Endothelial cell of umbilical vein (primary cell): Measurements from ENCODE around the gene IGFBP1. TPM values are rescaled to one million over a fixed set of nuclear protein-coding genes. Genes with fewer than 3 reads are reported as not detected.

Experiments used
- BruUV-seq: library from RNA; stranded (reverse); fragments of 400-500 nt; replicated peaks from 2 replicates; lab custom pipeline; 2021; lab: Mats Ljungman, UMichigan
- CTCF ChIA-PET: fragments of 300-600, 350-600 bp; sonication (Branson Sonifier 250); formaldehyde crosslinking; loops from one replicate; lab custom pipeline; 2021; ENCODE audit warnings: antibody characterized with exemption, inconsistent platforms; lab: Charles Lee
- POLR2A ChIA-PET: fragments of 300-600, 350-600 bp; sonication (Branson Sonifier 250); formaldehyde crosslinking; loops from one replicate; lab custom pipeline; 2021; ENCODE audit warnings: antibody characterized with exemption, inconsistent platforms; lab: Charles Lee
- DNase-seq: peaks from one replicate; pipeline ENCODE4 v3.0.0-alpha.2; 2011; ENCODE audit warnings: low read depth, low spot score
- FAIRE-seq: peaks from 2 replicates; lab custom pipeline; 2011; peaks lifted over from hg19 to GRCh38; lab: Jason Lieb, UNC
- H2AFZ ChIP-seq: 2 replicates; pipeline ENCODE4 v1.6.0; 2012; ENCODE audit warnings: low read depth, low read length, control low read depth, inconsistent platforms
- H3K27ac ChIP-seq: 2 replicates; pipeline ENCODE4 v1.5.1; 2011; ENCODE audit warnings: low read depth, mild to moderate bottlenecking, control low read depth, low read length, moderate library complexity; ENCODE audit not compliant: insufficient read depth
- H3K27me3 ChIP-seq, 2 experiments: 2 replicates each; pipeline versions ENCODE4 v1.6.0 to v1.6.1; 2011; ENCODE audit warnings: low read length in 2 of 2, mixed read lengths in 1 of 2; ENCODE audit not compliant: control insufficient read depth in 2 of 2, insufficient read depth in 2 of 2
- H3K36me3 ChIP-seq, 2 experiments: 2 replicates in 1 of 2; 3 replicates in 1 of 2; pipeline ENCODE4 v1.5.1; 2011; ENCODE audit warnings: low read length in 2 of 2, mild to moderate bottlenecking in 1 of 2, moderate library complexity in 1 of 2; ENCODE audit not compliant: control insufficient read depth in 2 of 2, insufficient read depth in 2 of 2; ENCODE audit errors: extremely low read depth in 1 of 2
- H3K4me1 ChIP-seq: 3 replicates; pipeline ENCODE4 v1.5.1; 2011; ENCODE audit warnings: mild to moderate bottlenecking, low read length; ENCODE audit not compliant: control insufficient read depth, insufficient read depth; ENCODE audit errors: extremely low read depth
- H3K4me2 ChIP-seq: 2 replicates; pipeline ENCODE4 v1.6.1; 2011; ENCODE audit warnings: low read length, control low read depth, mixed read lengths; ENCODE audit not compliant: insufficient read depth
- H3K4me3 ChIP-seq, 3 experiments: fragments of 200-600 bp in 1 of 3; sonication (generic), shearing (Covaris generic) in 1 of 3; replicated peaks in 1 of 3; 2 replicates each; pipeline ENCODE4 v1.5.1; 2011 to 2016; ENCODE audit warnings: control low read depth in 3 of 3, low read length in 3 of 3, mild to moderate bottlenecking in 2 of 3, inconsistent platforms in 1 of 3, low read depth in 1 of 3, moderate library complexity in 1 of 3; ENCODE audit not compliant: insufficient read depth in 1 of 3
- H3K79me2 ChIP-seq: 2 replicates; pipeline ENCODE4 v1.6.0; 2012; ENCODE audit warnings: low read length, inconsistent platforms; ENCODE audit not compliant: control insufficient read depth, insufficient read depth
- H3K9ac ChIP-seq: replicated peaks from 2 replicates; pipeline ENCODE3; 2011; ENCODE audit warnings: low read length, control low read depth; ENCODE audit not compliant: insufficient read depth; ENCODE audit errors: extremely low read depth
- H3K9me1 ChIP-seq: replicated peaks from 3 replicates; pipeline ENCODE4 v1.6.0; 2011; ENCODE audit warnings: mild to moderate bottlenecking, low read length; ENCODE audit not compliant: control insufficient read depth, insufficient read depth; ENCODE audit errors: extremely low read depth
- H3K9me3 ChIP-seq: replicated peaks from 2 replicates; pipeline ENCODE4 v1.5.1; 2012; ENCODE audit warnings: low read length, inconsistent platforms; ENCODE audit not compliant: control insufficient read depth, insufficient read depth
- H4K20me1 ChIP-seq: replicated peaks from 2 replicates; pipeline ENCODE3; 2011; ENCODE audit warnings: mild to moderate bottlenecking, low read length; ENCODE audit not compliant: control insufficient read depth, insufficient read depth; ENCODE audit errors: extremely low read depth
- CTCF ChIP-seq, 2 donors: IDR thresholded peaks; 1 replicate in 1 of 2; 2 replicates in 1 of 2; pipeline ENCODE4 v1.5.1; 2011; ENCODE audit warnings: low read length in 2 of 2, mild to moderate bottlenecking in 2 of 2, moderate library complexity in 2 of 2, control low read depth in 1 of 2, inconsistent platforms in 1 of 2, low read depth in 1 of 2; ENCODE audit not compliant: insufficient read depth in 1 of 2; ENCODE audit errors: extremely low read depth in 1 of 2
- EZH2 ChIP-seq: IDR thresholded peaks from 2 replicates; pipeline ENCODE4 v1.6.1; 2012; ENCODE audit warnings: borderline replicate concordance, low read depth, mild to moderate bottlenecking, moderate library complexity, low read length, inconsistent platforms; ENCODE audit not compliant: severe bottlenecking
- FOS ChIP-seq: IDR thresholded peaks from 2 replicates; pipeline ENCODE4 v1.6.1; 2011; ENCODE audit warnings: mild to moderate bottlenecking, low read length, moderate library complexity, borderline replicate concordance; ENCODE audit not compliant: insufficient read depth
- GATA2 ChIP-seq: IDR thresholded peaks from 2 replicates; pipeline ENCODE4 v1.7.0; 2011; ENCODE audit warnings: low read depth, mild to moderate bottlenecking, moderate library complexity, mixed read lengths, low read length; ENCODE audit not compliant: insufficient read length, insufficient read depth
- JUN ChIP-seq: IDR thresholded peaks from 2 replicates; pipeline ENCODE4 v1.6.1; 2011; ENCODE audit warnings: borderline replicate concordance, low read depth; ENCODE audit not compliant: insufficient read length, insufficient read depth
- MAX ChIP-seq: IDR thresholded peaks from 2 replicates; pipeline ENCODE4 v1.6.1; 2011; ENCODE audit not compliant: insufficient read depth, insufficient read length
- MYC ChIP-seq: IDR thresholded peaks from one replicate; pipeline ENCODE4 v1.6.1; 2011; ENCODE audit warnings: mild to moderate bottlenecking, low read depth, low read length
- POLR2A ChIP-seq: IDR thresholded peaks from 2 replicates; pipeline ENCODE4 v1.6.1; 2012; ENCODE audit warnings: low read depth, mild to moderate bottlenecking, control low read depth, low read length
- POLR2AphosphoS5 ChIP-seq: IDR thresholded peaks from 2 replicates; pipeline ENCODE4 v1.6.1; 2012; ENCODE audit warnings: low read depth, mild to moderate bottlenecking, control low read depth, low read length, moderate library complexity; ENCODE audit not compliant: insufficient read depth
- dilution Hi-C: fragments of 300-500 bp; cut with MboI; formaldehyde crosslinking; loops from one replicate; pipeline ENCODE4 v1.15.0; 2019; ENCODE audit warnings: low sequenced_read_pairs; ENCODE audit not compliant: extremely low pct_ligation_motif_present
- intact Hi-C: fragments of 100-400 bp; cut with micrococcal nuclease; formaldehyde crosslinking; loops from one replicate; pipeline ENCODE4 v1.10.0; 2022
- polyA plus RNA-seq, 4 experiments: library from polyadenylated mRNA; depleted of rRNA in 3 of 4; stranded (reverse) in 3 of 4; unstranded in 1 of 4; fragments of >200 nt; gene quantifications; 2 replicates each; pipeline versions ENCODE4 v1.2.1 to v1.2.3, GENCODE V29; 2011 to 2012; ENCODE audit warnings: missing spikeins in 1 of 4
- total RNA-seq: library from RNA; stranded (reverse); gene quantifications from 2 replicates; pipeline ENCODE4 v1.2.3, GENCODE V29; 2021

Gene IGFBP1
- total and polyA plus RNA-seq, 2 donors (not counting 3 experiments of a cell fraction or from before 2014, with no cell fraction given) = 0.57 to 4.0 TPM

GRCh38 chr7:45885264-45885882 is 2.9 kb upstream of the IGFBP1 start:
- CTCF ChIA-PET = interaction anchor here (0.7 kb wide), 1 partner anchor 31 kb away, joined by 3 read pairs; no protein-coding TSS in a partner anchor
- FAIRE-seq (peak; percentile 50), DNase-seq (no peak)
- H3K4me1 ChIP-seq = peaks cover 46% of the 10 kb centered on the region
- dilution Hi-C loops (no loop called here), intact Hi-C loops (no loop called here)
- no peak overlapping the region for H3K9ac ChIP-seq
- no peak overlapping the region for H3K4me3 ChIP-seq
- H3K79me2 ChIP-seq = no peaks in the 10 kb centered on the region
- TF ChIP-seq JUN (no peak), GATA2 (no peak), CTCF (IDR thresholded peaks at IDR 0.05; ENCODE audit: extremely low read depth in 1 of 2, insufficient read depth in 1 of 2, low read depth in 1 of 2, low read length in 2 of 2) (no peak), FOS (no peak), POLR2A (no peak), EZH2 (no peak), MYC (no peak), POLR2AphosphoS5 (no peak), MAX (no peak)
- POLR2A ChIA-PET = no interaction called here
- no peaks in the 10 kb centered on the region for H3K27me3 ChIP-seq
- peak overlapping the region; percentile 30 for H2AFZ ChIP-seq
- no peaks in the 10 kb centered on the region for H3K9me1 ChIP-seq
- H3K27ac ChIP-seq = no peak overlapping the region
- no peaks in the 10 kb centered on the region for H4K20me1 ChIP-seq
- H3K4me2 ChIP-seq = no peak overlapping the region
- no peaks in the 10 kb centered on the region for H3K36me3 ChIP-seq
- H3K9me3 ChIP-seq = no peaks in the 10 kb centered on the region
- BruUV-seq = no TSS peak
